Nephron progenitor cell (in vitro differentiated cells): ENCODE data around the gene CDR2.
"Not testable (repeated sequence)": the region's sequence is repeated elsewhere in the genome, so short reads cannot be mapped to it uniquely, and the experiment has no call there.

Experiments
- DNase-seq: peaks from one replicate; pipeline ENCODE4 v3.0.0; 2021
- H3K27ac Mint-ChIP-seq: 2 replicates; pipeline ENCODE4 v1.8.0; 2021; ENCODE audit warnings: mild to moderate bottlenecking, moderate library complexity, mixed read lengths
- H3K27me3 Mint-ChIP-seq: 2 replicates; pipeline ENCODE4 v1.8.0; 2021; ENCODE audit warnings: mild to moderate bottlenecking, low read depth, mixed read lengths; ENCODE audit not compliant: poor library complexity
- H3K36me3 Mint-ChIP-seq: 2 replicates; pipeline ENCODE4 v1.8.0; 2021; ENCODE audit warnings: low read depth, mixed read lengths
- H3K4me1 Mint-ChIP-seq: 2 replicates; pipeline ENCODE4 v1.8.0; 2021; ENCODE audit warnings: mixed read lengths
- H3K4me3 Mint-ChIP-seq: 2 replicates; pipeline ENCODE4 v1.8.0; 2021; ENCODE audit warnings: mild to moderate bottlenecking, moderate library complexity, mixed read lengths
- H3K9me3 Mint-ChIP-seq: 2 replicates; pipeline ENCODE4 v1.8.0; 2021; ENCODE audit warnings: mild to moderate bottlenecking, moderate library complexity, mixed read lengths
- TF ChIP-seq, protein P1 (sequence below): fragments of 200-600 bp; sonication (generic); IDR thresholded peaks from 2 replicates; pipeline ENCODE4 v1.5.0; 2021; ENCODE audit warnings: antibody characterized with exemption

Gene CDR2

GRCh38 chr16:22352723-22353122, 21.7 kb downstream of the CDR2 start:
- DNase-seq = no peak
- Mint-ChIP-seq H3K27ac (no peak overlapping the region), H3K4me3 (no peak overlapping the region), H3K4me1 (no peaks in the 10 kb centered on the region), H3K27me3 (no peaks in the 10 kb centered on the region), H3K9me3 (peaks cover 4% of the 10 kb centered on the region), H3K36me3 (peaks cover 52% of the 10 kb centered on the region)
- TF ChIP-seq, protein P1, sequence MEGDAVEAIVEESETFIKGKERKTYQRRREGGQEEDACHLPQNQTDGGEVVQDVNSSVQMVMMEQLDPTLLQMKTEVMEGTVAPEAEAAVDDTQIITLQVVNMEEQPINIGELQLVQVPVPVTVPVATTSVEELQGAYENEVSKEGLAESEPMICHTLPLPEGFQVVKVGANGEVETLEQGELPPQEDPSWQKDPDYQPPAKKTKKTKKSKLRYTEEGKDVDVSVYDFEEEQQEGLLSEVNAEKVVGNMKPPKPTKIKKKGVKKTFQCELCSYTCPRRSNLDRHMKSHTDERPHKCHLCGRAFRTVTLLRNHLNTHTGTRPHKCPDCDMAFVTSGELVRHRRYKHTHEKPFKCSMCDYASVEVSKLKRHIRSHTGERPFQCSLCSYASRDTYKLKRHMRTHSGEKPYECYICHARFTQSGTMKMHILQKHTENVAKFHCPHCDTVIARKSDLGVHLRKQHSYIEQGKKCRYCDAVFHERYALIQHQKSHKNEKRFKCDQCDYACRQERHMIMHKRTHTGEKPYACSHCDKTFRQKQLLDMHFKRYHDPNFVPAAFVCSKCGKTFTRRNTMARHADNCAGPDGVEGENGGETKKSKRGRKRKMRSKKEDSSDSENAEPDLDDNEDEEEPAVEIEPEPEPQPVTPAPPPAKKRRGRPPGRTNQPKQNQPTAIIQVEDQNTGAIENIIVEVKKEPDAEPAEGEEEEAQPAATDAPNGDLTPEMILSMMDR = no peak

GRCh38 chr16:22352140-22352539, 22.3 kb downstream of the CDR2 start:
- peaks cover 4% of the 10 kb centered on the region for H3K9me3 Mint-ChIP-seq
- H3K4me3 Mint-ChIP-seq = no peak overlapping the region

GRCh38 chr16:22351017-22351416, 23.4 kb downstream of the CDR2 start:
- peaks cover 64% of the 10 kb centered on the region for H3K36me3 Mint-ChIP-seq

More at GRCh38 chr16:22352140-22352539, 22.3 kb downstream of the CDR2 start:
- peaks cover 58% of the 10 kb centered on the region for H3K36me3 Mint-ChIP-seq
- no peaks in the 10 kb centered on the region for H3K4me1 Mint-ChIP-seq
- H3K27me3 Mint-ChIP-seq = no peaks in the 10 kb centered on the region
- no peak overlapping the region for H3K27ac Mint-ChIP-seq
- no peak for DNase-seq
- TF ChIP-seq, protein P1 = no peak

DNA sequence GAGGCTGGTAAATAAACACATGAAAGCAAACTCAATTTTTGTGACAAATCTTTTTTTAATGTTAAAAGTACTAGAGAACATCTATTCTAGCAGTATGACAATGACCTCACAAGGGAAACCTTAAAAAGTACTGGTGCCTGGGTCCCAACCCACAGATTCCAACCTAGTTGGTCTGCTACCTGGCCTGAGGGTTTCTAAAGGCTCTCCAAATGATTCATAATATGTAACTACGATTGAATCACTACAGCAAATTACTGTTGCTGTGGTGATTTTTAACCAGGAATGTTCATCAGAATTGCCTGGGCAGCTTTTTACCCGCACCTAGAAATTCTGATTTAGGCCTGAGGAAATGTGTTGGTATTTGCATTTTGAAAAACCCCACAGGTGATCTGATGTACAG, 26.1 kb downstream of the CDR2 start:
- H3K36me3 Mint-ChIP-seq = peaks cover 54% of the 10 kb centered on the region
- no peak for DNase-seq
- H3K4me1 Mint-ChIP-seq = no peaks in the 10 kb centered on the region
- H3K9me3 Mint-ChIP-seq = peaks cover 4% of the 10 kb centered on the region
- TF ChIP-seq, protein P1 = no peak
- no peak overlapping the region for H3K27ac Mint-ChIP-seq
- no peak overlapping the region for H3K4me3 Mint-ChIP-seq
- H3K27me3 Mint-ChIP-seq = no peaks in the 10 kb centered on the region

More at GRCh38 chr16:22351017-22351416, 23.4 kb downstream of the CDR2 start:
- not testable (repeated sequence) for H3K27ac Mint-ChIP-seq, DNase-seq, H3K27me3 Mint-ChIP-seq, H3K4me3 Mint-ChIP-seq, H3K4me1 Mint-ChIP-seq, H3K9me3 Mint-ChIP-seq

- TF ChIP-seq, protein P1 = no peak
- Mint-ChIP-seq H3K4me3 (no peak overlapping the region), H3K36me3 (peaks cover 49% of the 10 kb centered on the region)
Measured at GRCh38 chr16:22347100-22347820, 27.2 kb downstream of the CDR2 start.

GRCh38 chr16:22346483-22346882, 27.9 kb downstream of the CDR2 start:
- TF ChIP-seq, protein P1 = no peak
- H3K9me3 Mint-ChIP-seq = peaks cover 9% of the 10 kb centered on the region
- H3K27me3 Mint-ChIP-seq = no peaks in the 10 kb centered on the region
- peaks cover 42% of the 10 kb centered on the region for H3K36me3 Mint-ChIP-seq
- peak overlapping the region; percentile 5 for H3K27ac Mint-ChIP-seq
- H3K4me3 Mint-ChIP-seq = no peak overlapping the region
- no peaks in the 10 kb centered on the region for H3K4me1 Mint-ChIP-seq
- no peak for DNase-seq

More at GRCh38 chr16:22347100-22347820, 27.2 kb downstream of the CDR2 start:
- no peaks in the 10 kb centered on the region for H3K4me1 Mint-ChIP-seq
- DNase-seq = no peak
- no peak overlapping the region for H3K27ac Mint-ChIP-seq
- H3K27me3 Mint-ChIP-seq = no peaks in the 10 kb centered on the region
- peaks cover 5% of the 10 kb centered on the region for H3K9me3 Mint-ChIP-seq
